GM18907 (cell line): ENCODE measurements around the gene COL4A1.

ENCODE experiments used
- ATAC-seq: cut with Tn5 transposase; IDR thresholded peaks from one replicate; pipeline ENCODE4 v1.9.1; 2021; ENCODE audit warnings: mild to moderate bottlenecking, moderate library complexity; ENCODE audit not compliant: unreplicated experiment

The COL4A1 gene

DNA sequence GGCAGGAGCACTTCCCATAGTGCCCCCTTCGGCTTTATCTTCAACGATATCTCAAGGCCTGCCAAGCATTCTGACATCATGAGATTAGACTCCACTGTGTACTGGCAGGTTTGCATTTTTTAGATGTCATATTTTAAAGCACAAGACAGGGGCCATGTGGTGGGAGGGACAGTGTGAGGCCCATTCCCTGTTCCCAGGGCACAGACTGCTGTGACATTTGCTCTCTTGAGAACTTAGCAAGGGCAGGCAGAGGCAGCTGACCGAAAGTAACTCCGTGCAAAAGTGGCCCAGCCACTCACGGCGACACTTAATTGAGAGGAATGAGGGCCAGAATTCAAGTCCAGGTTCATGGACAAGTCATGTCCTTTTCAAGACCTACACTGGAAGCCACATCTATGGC, 201.8 kb downstream of the COL4A1 start:
- no peak for ATAC-seq

DNA sequence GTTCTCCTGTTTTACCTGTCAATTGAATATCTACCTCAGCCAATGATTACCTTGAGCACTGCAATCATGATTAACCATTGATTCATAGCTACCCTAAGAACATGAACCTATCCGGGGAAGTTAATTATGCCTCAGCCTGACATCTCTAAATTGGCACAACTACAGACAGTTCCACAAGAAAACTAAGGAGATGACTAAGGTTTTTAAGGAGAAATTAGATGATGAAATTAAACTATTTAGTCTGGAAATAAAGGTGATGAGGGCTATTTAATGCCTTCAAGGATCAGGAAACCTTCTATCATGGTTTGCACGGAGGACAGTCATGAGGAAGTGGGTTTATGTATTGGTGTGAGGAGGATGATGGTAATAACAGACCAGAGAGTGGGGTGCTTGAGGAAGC, 203.4 kb downstream of the COL4A1 start:
- ATAC-seq, result no peak

GRCh38 chr13:110103026-110103425, 203.9 kb downstream of the COL4A1 start:
- ATAC-seq, result no peak

- ATAC-seq, result no peak
These were observed 204.9 kb downstream of the COL4A1 start for GRCh38 chr13:110102053-110102452.

- ATAC-seq, result no peak
These were observed 207.0 kb downstream of the COL4A1 start for GRCh38 chr13:110099922-110100321.
